Lower leg skin (tissue), 3 donors: ENCODE measurements around the gene TMEM130.

Experiments
- CTCF ChIP-seq, 3 donors: fragments of 450-650 bp; IDR thresholded peaks; one replicate each; pipeline ENCODE4 v1.5.1; 2016; ENCODE audit warnings: antibody characterized with exemption in 3 of 3, mild to moderate bottlenecking in 3 of 3, moderate library complexity in 2 of 3
- POLR2A ChIP-seq, 2 donors: fragments of 450-650 bp; IDR thresholded peaks; one replicate each; pipeline ENCODE4 v1.6.1; 2016 to 2017; ENCODE audit warnings: antibody characterized with exemption in 2 of 2, mild to moderate bottlenecking in 1 of 2, moderate library complexity in 1 of 2

- no peak for TF ChIP-seq POLR2A (IDR thresholded peaks at IDR 0.05)
- no peak for TF ChIP-seq CTCF (IDR thresholded peaks at IDR 0.05)
These were observed 40.6 kb upstream of the TMEM130 start for GRCh38 chr7:98910427-98910826.
